ENCODE results near the gene KIF7.

KIF7 gene

DNA sequence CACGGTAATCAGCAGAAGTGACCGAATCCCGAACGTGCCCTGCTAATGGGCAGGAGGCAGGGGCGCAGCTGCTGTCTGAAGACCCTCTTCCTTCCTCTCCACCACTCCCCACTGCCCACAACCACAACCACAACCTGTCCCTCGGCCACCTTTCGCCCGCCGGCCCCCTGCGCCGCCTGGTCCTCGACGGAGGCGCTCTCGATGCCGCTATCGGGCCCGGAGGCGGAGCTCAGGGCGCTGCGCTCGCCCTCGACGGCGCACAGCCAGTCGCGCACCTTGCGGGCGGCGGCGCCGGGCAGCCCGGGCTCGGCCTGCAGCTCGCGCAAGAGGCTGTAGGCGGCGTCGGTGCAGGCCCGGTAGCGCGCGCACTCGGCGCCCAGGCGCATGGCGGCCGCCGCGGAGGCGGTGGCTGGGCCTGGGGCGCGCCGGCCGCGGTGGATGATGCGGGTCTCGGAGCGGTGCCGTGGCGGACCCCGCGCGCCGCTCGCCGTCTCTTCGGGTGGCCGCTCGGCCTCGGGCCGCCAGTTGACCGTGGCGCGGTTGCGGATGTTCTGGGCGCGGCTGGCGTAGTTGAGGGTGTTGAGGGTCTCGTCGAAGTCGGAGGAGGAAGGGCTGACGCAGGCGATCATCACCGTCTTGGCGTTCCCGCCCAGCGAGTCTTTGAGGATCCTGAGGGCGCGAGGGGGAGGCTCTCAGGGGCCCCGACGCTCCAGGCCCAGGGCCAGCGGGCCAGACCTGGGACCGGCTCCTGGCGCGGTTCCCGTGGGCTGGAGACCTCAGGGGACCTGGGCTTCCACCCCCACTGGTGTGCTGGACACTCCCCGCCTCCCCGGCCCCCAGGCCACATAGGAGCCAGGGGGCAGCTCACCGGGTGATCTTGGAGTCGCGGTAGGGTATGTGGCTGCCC, 6.9 kb downstream of the KIF7 start:
- DNase-seq = no peak

DNA sequence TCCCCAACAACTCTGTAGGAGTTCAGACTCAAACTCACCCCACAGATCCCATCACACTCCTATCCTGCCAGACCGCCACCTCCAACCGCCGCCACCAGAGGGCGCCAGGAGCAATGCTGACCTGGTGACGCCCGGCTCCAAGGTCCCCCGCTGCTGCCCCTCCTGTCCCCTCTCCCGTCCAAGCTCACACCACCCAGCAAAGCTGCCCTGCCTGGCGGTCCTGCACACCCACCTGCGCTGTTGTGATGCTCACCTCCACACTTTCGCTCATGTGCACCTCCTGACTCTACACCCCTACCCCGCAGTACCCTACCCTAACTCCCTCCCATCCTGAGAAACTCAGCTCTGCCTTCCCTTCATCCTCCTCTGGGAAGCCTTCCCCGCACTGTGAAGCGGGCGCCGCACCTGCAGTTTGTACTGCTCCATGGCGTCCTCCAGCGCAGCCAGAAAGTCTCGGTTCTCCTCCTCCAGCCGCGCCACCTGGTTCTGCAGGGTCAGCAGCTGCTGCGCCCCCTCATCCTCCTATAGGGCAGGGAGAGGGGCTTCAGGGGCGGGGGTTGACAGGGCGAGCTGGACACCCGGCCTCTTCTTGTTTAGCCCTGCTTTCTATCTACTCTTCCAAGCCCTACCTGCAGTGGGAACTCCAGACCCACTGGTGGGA, 7.9 kb downstream of the KIF7 start:
- DNase-seq = no peak

DNA sequence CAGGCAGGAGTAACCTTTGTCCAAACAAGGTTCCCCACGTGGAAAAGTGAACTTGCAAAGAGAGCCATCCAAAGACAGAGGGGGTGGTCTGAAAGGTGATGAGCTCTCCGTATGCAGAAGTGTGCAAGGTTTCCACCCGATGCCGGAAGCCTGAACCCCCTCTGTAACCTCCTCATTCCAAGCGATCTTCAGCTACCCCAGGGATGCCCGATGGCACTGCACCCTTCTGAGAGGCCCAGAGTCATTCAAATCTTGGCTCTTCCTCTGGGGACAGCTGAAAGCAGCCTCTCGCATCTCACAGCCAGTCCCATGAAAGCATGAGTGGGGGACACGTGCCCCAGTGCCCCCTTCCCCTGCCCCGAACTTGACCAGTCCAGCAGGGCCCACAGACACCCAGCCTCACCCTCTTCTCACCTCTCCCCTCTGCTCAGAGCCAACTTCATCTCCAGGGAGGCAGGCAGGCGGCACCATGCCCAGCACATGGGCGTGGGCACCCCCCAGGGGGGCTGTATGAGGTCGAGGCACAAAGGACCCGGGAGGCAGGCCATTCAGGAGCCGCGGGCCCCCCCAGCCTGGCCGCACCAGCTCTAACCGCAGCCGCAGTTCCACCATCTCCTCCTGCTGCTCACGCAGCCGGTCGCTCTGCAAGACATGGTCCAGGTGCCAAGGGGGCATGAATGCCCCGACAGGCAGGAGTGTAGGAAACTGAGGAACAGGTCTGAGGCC, 8.7 kb downstream of the KIF7 start:
- no peak for DNase-seq

DNA sequence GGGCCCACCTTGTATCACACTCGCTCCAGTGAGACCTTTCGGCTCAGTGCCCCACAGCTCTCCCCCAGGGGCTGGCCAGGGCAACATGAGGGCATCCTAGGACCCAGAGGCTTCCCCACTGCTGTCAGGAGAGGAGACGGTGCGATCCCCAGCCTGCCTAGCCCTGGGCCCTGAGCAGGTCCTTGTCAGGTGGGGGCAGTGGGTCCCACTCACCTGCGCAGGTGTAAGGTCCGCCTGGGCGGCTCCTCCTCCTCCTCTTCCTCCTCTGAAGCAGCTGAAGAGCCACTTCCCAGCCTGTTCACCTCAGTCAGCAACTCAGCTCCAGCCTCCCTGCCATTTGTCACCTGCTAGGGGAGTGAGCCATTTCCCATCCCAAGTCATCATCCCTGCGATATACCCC, 9.6 kb downstream of the KIF7 start:
- no peak for DNase-seq

DNA sequence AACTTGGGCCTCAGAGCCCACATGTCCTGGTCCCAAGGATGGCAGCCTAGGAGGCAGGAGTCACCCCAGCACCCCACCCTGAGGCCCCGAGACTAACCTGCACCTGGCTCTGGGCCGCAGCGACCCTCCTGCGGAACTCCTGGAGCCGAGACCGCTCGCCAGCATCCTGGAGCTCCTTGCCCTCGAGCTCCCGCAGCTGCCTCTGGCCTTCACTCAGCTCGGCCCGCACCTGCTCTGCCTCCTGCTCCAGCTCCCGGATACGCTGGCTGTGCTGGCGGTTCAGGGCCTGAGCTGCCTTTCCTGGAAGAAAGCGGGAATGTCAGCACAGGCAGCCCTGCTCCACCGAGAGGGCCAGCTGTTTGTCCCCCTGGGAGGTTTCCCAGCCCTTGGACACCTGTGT, 13.2 kb downstream of the KIF7 start:
- no peak for DNase-seq

DNA sequence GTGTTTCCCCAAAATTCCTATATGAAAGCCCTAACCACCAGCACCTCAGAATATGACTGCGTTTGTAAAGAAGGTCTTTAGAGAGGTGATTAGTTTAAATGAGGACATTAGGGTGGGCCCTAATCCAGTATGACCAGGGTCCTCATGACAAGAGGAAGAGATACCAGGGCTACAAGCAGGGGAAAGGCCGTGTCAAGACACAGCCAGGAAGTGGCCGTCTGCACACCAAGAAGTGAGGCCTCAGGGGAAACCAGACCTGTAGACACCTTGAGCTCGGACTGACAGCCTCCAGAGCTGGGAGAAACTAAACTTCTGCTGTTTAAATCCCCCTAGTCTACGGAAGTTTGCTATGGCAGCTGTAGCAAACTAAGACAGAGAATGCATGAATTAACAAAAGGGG, 14.2 kb downstream of the KIF7 start:
- no peak for DNase-seq

DNA sequence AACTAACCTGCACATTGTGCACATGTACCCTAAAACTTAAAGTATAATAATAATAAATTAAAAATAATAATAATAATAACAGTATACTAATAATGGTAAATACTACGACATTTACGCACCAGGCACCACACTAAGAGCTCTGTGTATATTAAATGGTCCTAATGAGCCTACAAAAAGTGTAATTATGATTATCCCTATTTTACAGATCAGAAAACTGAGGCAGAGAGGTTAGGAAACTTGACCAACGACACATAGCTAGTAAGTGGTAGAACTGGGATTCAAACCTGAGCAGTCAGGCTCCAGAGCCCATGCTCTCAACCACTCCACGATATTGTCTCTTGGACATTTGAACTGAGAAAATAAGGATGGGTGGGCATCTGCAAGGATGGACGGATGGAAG, 15.0 kb downstream of the KIF7 start:
- no peak for DNase-seq

DNA sequence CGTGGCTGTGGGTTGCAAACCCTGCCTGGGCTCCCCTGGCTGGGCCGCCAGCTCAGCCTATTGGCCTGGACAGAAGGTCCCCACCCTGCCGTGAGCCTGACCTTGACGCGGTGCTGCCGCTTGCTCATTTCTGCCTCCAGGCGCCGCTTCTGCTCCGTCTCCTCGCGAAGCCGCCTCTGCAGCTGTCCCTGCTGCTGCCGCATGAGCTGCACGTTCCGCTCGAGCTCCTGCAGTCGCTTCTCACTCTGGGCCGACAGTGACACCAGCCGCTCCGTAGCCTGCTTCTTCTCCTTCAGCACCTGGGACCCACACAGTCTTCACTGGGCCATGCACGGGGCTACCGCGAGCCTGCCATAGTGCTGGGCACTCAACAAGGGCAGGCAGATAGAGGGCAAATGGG, 21.7 kb downstream of the KIF7 start:
- DNase-seq = no peak

DNA sequence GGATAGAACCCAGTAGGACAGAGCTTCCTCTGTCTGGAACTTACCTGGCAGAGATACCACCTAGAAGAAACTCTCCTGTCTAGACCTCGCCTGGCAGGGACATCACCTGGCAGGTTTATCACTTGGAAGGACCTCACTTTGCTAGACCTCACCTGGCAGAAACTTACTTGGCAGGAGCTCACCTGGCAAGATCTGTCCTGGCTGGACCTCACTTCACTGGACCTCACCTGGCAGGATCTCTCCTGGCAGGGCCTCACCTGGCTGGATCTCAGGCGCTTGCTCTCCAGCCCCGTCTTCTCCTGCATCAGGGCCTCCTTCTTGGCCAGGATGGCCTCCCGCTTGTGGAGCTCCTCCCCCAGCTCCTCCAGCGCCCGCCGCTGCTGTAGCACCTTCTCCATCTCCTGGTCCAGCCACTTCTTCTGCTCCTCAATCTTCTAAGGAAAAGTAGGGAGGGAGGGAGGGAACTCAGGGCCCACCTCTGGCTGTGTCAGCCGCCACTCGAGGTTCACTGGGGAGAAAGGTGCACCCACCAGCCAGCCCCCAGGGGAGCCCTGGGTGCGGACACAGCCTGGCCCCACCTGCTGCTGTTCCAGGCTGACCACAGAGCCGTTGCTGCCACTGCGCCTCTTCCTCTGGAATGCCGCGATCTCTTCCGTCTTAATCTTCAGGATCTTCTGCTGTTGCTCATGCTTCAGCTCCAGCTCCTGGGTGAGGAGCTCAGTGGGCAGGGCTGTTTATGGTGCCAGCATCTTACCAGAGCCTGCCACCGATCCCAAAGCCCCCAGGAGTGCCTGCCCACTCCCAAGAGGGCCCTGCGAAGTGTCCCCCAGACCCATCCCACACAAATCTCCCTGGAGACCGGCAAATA, 22.5 kb downstream of the KIF7 start:
- DNase-seq = no peak

DNA sequence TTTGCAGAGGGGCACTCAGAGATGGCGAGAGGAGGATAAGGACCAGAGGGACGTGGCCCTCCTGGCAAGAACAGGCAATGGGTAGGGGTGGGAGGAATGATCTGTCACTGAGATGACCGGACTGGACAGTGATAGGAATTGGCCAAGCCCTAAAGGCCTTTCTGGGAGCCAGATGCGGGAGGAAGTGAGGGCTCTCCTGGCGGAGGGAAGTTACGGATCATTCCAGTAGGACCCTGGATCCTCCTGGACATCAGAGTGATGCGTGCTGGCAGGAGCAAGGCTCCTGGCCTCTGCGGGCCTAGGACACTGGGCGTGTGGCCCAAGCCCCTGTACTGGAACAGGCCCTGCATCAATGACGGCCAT, 23.4 kb downstream of the KIF7 start:
- no peak for DNase-seq

DNA sequence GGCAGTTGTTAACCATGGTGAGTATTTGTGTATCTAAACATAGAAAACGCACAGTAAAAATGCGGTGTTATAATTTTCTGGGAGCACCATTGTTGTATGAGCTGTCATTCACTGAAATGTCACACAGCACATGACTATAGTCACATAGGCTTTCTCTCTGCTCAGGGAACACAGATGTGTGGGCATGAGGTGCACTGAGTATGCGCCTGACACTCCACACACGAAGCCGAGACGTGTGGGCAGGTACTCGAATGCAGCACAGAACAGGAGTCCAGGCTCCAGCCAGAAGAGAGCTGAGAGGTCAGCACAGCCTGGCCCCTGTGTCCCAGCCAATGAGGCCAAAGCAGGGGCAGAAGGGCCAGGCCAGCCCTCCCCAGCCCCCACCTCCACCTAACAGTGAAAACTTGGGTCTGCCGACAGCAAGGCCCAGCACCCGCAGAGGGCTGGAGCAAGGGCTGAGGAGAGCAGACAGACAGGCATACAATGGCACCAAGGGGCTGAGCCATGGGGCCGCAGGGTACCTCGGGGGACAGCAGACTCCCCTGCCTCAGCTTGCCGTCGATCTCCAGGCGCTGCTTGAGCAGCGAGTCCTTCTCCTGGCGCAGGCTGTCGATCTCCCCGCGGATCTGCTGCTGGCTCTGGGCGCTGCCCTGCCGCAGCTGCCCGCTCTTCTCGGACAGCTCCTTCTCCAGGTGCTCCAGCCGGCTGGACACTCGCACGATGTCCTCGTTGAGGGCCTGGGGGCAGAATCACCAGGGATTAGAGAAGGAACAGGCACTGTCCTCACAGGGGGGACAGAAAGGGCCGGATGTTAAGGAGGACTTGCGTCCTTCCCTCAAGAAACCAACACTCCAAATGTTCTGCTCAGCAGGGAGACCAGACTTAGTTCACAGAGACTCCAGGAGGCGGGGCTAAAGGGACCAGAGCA, 24.0 kb downstream of the KIF7 start:
- DNase-seq = no peak

DNA sequence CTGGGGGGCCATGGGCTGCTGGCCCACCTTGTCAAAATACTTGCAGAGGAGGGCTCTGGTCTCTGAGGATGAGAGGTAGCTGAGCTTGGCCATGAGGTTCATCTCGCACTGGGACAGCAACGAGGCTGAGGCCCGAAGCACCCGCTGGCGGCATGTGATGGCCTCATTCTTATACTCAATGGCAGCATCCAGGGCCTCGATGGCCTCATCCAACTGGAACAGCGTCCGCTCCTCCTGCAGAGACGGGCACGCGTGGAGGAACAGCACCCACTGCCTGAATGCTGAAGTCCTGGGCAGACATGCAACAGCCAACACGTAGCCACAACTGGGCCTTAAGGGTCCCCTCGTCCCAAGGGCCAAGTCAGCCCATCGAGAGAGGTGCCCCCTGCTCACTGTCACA, 25.0 kb downstream of the KIF7 start:
- no peak for DNase-seq

DNA sequence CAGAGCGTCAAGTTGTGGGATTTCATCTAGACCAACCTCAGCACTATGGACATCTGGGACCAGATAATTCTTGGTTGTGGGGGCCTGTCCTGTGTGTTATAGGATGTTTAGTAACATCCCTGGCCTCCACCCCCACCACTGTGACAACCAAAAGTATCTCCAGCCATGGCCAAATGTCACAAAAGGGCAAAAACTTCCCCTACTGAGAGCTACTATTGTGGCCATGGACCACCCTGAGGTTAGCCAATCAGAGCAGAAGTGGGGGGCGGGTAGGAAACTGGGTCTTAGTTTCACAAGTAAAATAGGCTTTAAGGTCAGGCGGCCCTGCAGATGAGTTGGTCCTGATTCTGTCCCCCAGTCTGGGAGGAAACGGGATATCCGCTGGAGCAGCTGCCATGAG, 25.4 kb downstream of the KIF7 start:
- DNase-seq = no peak

DNA sequence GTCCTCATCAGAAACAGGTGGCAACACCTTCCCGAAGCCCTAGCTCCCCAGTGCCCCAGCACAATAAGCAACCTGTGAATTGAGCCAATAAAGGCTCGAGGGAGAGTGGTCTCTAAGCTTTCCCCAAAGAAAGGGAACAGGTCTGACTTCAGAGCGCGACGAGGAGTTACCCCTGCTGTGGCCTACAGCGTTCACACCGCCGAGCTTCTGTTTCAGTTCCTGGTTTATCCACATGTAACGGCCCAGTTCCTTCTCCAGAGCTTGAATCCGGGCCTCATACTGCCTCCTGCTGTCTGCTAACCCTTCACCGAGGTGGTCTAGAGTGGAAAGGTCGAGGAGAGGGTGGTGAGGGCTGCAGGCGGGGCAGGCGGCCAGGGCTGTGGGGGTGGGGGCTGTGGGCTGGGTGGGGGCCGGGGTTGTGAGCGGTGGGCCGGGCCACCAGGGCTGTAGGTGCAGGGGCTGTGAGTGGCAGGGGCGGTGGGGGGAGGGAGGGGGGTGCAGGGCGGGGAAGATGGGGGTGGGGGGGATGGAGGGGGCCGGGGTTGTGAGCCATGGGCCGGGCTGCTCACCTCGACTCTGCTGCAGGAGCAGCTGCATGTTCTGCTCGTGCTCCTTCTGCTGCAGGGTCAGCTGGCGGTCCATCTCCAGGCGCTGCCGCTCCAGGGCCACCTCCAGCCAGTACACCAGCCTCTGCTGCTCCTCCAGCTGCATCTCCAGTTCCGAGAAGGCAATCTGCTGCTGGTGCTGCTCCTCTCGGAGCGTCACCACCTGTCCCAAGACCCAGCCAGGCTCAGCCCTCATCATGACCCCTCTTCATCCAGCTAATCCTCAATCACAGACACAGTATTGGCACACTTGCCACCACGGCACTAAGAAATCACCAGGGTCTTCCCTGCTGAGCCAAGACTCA, 26.2 kb downstream of the KIF7 start:
- DNase-seq = no peak

DNA sequence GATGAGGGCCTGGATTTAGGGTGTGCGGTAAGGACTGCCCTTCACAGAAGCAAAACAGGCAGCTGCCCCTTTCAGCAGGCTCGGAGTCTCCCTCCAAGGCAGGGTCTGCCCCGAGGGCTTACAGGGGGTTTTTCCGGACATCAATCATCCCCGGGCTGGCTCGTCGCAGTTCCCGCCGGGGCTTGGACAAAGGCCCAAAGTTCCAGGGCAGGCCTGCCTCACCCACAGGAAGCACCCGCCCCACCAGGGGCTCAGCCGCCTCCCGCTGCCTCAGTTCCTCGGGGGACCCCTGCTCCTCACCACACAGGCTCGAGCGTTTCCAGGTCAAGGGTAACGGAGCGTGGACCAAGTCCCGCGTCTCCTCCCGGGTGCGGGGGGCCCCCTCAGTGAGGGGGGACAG, 27.0 kb downstream of the KIF7 start:
- no peak for DNase-seq

DNA sequence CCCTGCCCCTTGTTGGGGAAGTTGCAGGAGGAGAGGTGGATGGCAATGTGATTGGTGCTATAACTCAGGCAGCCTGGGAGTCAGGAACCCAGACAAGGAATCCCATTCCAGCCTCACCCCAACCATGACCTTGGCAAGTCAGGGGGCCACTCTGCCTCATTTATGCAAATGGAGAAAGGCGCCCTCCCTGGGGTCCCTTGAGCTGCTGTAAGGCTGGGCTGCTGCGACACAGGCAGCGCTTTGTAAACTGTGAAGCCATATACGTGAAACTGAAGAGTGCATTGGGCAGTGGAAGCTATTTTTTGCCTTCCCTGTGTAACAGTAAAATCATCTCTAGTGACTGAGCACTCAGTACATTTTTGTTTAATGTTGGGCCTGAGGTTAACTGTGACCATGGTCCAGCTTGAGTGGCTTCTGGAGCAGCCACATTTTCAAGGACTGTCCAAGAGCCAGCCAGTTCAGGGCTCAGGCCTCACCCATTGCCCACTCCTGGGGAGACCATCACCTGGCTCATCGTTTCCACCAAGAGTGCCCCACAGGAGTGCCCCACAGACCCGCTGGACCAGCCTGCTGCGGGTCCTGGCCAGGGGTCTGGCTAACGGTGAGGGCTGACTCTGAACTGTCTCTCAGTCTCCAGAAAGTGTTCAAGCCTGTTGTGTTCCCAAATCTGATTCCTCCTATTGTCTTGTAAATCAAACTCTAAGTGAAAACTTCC, 27.9 kb downstream of the KIF7 start:
- no peak for DNase-seq

DNA sequence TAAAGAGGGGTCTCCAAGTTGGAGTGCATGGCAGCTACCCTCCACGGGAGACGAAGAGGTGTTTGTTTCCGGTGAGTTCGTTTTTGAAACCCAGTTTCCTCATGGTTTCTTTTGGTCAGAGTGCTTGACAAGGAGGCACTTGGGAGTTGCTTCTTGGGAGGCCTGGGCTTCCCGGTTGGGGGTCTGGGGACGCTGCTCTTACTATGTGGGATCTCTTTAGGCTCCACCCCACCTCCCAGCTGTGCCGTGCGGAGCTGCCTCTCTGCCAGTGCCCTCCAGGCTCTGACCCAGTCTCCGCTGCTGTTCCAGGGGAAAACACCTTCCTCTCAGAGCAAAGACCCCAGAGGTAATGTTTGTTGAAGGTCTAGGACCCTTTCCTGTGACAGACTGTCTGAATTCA, 29.6 kb downstream of the KIF7 start:
- DNase-seq = no peak

DNA sequence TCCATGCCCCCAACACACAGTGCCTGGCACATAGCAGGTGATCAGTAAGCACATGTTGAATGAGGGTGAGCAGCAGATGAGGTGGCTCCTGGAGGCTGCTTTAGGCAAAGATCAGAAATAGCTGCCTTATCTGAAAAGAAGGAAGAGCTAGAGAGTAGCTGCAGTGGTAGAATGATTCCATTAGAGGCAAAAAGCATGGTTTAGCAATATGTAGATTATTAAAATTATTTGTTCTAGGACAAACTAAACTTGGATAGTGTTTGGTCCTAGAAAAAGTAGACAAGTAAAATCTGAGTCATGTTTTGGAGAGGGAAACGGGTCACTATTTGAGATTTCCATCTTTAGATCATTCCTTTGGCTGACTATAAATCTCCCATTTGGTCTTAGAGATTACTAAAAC, 32.1 kb downstream of the KIF7 start:
- DNase-seq = no peak

DNA sequence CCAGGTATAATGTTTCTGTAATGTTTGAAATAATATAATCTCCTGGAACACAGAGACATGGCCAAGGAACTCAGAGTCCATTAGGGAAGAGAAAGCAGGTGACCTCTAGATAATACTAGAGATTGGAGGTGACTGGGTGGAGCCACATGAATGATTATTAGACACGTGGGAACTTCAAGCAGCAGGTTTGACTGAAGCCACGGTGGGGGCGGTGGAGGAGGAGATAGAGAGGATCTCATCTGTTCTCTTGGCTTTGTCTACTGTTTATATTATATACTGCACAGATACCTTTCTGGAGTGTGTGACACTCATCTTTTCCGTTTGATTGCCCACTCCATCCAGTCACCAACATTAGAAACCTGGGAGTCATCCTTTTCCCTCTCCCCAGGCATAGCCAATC, 33.7 kb downstream of the KIF7 start:
- no peak for DNase-seq

DNA sequence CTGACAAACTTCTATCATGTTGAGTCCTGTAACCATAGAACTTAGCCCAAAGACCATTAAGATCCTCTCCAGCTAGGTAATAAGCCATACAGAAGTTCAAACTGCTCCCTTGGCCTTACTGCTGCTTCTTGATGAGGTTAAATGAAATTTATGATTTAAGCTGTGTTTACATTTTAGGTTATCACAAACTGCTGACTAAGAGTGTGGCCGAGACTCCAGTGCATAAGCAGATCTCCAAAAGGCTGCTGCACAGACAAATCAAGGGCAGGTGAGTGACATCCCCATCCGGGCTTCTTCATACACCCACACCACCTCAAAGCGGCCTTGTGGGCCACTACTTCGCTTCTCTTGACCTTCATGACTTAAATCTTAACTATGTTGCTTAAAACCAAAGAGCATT, 39.0 kb downstream of the KIF7 start:
- DNase-seq = no peak
